SK-N-MC (cell line): ENCODE measurements around the gene FCRL3.
"Not testable (repeated sequence)": the region's sequence is repeated elsewhere in the genome, so short reads cannot be mapped to it uniquely, and the experiment has no call there.

ENCODE experiments used
- EZH2 ChIP-seq: fragments of 200-600 bp; sonication (generic); IDR thresholded peaks from one replicate; pipeline ENCODE4 v1.6.1; 2017; ENCODE audit warnings: antibody characterized with exemption
- FOXP2 ChIP-seq: optimal IDR thresholded peaks from 2 replicates; pipeline ENCODE3; 2011; ENCODE audit warnings: mild to moderate bottlenecking, moderate library complexity; ENCODE audit not compliant: insufficient read depth; ENCODE audit errors: extremely low read length, control extremely low read depth
- POLR2AphosphoS5 ChIP-seq: IDR thresholded peaks from 2 replicates; pipeline ENCODE4 v1.6.1; 2012; ENCODE audit warnings: mild to moderate bottlenecking, low read depth, low read length, borderline replicate concordance

DNA sequence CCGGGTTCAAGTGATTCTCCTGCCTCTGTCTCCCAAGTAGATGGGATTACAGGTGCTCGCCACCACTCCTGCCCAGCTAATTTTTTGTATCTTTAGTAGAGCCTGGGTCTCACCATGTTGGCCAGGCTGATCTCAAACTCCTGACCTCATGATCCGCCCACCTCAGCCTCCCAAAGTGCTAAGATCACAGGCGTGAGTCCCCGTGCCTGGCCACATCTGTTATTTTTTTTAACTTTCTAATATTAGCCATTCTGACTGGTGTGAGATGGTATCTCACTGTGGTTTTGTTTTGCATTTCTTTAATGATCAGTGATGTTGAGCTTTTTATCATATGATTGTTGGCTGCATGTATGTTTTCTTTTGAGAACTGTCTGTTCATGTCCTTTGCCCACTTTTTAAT is 35.4 kb upstream of the FCRL3 start:
- TF ChIP-seq POLR2AphosphoS5, EZH2, FOXP2: not testable (repeated sequence)
